ENCODE results near the gene ABCC10.
"Not testable (repeated sequence)": the region's sequence is repeated elsewhere in the genome, so short reads cannot be mapped to it uniquely, and the experiment has no call there.

The ABCC10 gene

GRCh38 chr6:43447604-43448003, 20.3 kb downstream of the ABCC10 start:
- DNase-seq (ENCODE audit: low spot score) = no peak

- no peak for DNase-seq (ENCODE audit: low spot score)
Observed at GRCh38 chr6:43448916-43449315, 21.6 kb downstream of the ABCC10 start.

GRCh38 chr6:43450699-43451131, 23.4 kb downstream of the ABCC10 start:
- no peak for DNase-seq (ENCODE audit: low spot score)

GRCh38 chr6:43451348-43451747, 24.0 kb downstream of the ABCC10 start:
- DNase-seq (ENCODE audit: low spot score) = no peak

- DNase-seq (ENCODE audit: low spot score) = no peak
Observed at GRCh38 chr6:43451939-43452338, 24.6 kb downstream of the ABCC10 start.

GRCh38 chr6:43452896-43453295, 25.6 kb downstream of the ABCC10 start:
- DNase-seq (ENCODE audit: low spot score) = no peak

GRCh38 chr6:43453831-43454230, 26.5 kb downstream of the ABCC10 start:
- no peak for DNase-seq (ENCODE audit: low spot score)

- DNase-seq (ENCODE audit: low spot score) = peak; percentile 73
Observed at GRCh38 chr6:43454290-43454695, 27.0 kb downstream of the ABCC10 start.

GRCh38 chr6:43454696-43455530, 27.6 kb downstream of the ABCC10 start:
- DNase-seq (ENCODE audit: low spot score) = no peak

- no peak for DNase-seq (ENCODE audit: low spot score)
Observed at GRCh38 chr6:43455531-43456428, 28.4 kb downstream of the ABCC10 start, which contains the start of gene DLK2. Gene DLK2, minus strand, starts transcription at chr6:43455548. Its CDS starts 723 bp downstream, at chr6:43454825.

- DNase-seq (ENCODE audit: low spot score) = no peak
Observed at GRCh38 chr6:43457643-43458042, 30.3 kb downstream of the ABCC10 start.

- not testable (repeated sequence) for DNase-seq (ENCODE audit: low spot score)
Observed at GRCh38 chr6:43458154-43458553, 30.8 kb downstream of the ABCC10 start.

- DNase-seq (ENCODE audit: low spot score) = no peak
Observed at GRCh38 chr6:43459535-43459934, 32.2 kb downstream of the ABCC10 start.

- DNase-seq (ENCODE audit: low spot score) = no peak
Observed at GRCh38 chr6:43460032-43460431, 32.7 kb downstream of the ABCC10 start.

GRCh38 chr6:43461936-43462335, 34.6 kb downstream of the ABCC10 start:
- no peak for DNase-seq (ENCODE audit: low spot score)

- DNase-seq (ENCODE audit: low spot score) = no peak
Observed at GRCh38 chr6:43464337-43464736, 37.0 kb downstream of the ABCC10 start.

GRCh38 chr6:43465948-43466347, 38.6 kb downstream of the ABCC10 start:
- DNase-seq (ENCODE audit: low spot score) = no peak

GRCh38 chr6:43467265-43467664, 39.9 kb downstream of the ABCC10 start:
- not testable (repeated sequence) for DNase-seq (ENCODE audit: low spot score)

- no peak for DNase-seq (ENCODE audit: low spot score)
Observed at GRCh38 chr6:43467752-43468151, 40.4 kb downstream of the ABCC10 start.

- DNase-seq (ENCODE audit: low spot score) = no peak
Observed at GRCh38 chr6:43468240-43468639, 40.9 kb downstream of the ABCC10 start.

GRCh38 chr6:43468748-43469681, 41.7 kb downstream of the ABCC10 start:
- no peak for DNase-seq (ENCODE audit: low spot score)

GRCh38 chr6:43469947-43470346, 42.6 kb downstream of the ABCC10 start:
- DNase-seq (ENCODE audit: low spot score) = no peak

Measured in COLO829 (cell line).